H7 (cell line): ENCODE results near the gene CHMP3. TPM values are rescaled to one million over a fixed set of nuclear protein-coding genes. Genes with fewer than 3 reads are reported as not detected.

Source experiments
- total RNA-seq: library from RNA; depleted of rRNA; stranded (reverse); fragments of >200 nt; shearing (Covaris generic); gene quantifications from 2 replicates; pipeline ENCODE4 v1.2.3, GENCODE V29; 2014; rRNA removed

The CHMP3 gene
- total RNA-seq, 1 experiment from 2014 or later: 12.6 TPM

Other genes with a start within 250 kb of the CHMP3 start
- 0.48 and 0.59 TPM in 2 replicates for gene REEP1, start 225.8 kb downstream of the CHMP3 start, total RNA-seq
- gene KDM3A, start 122.1 kb downstream of the CHMP3 start, total RNA-seq: 10.3 and 14.5 TPM in 2 replicates
- 4.6 and 5.7 TPM in 2 replicates for gene RNF103, start 60.4 kb upstream of the CHMP3 start, total RNA-seq
- gene RMND5A, start 156.8 kb upstream of the CHMP3 start, total RNA-seq: 46.8 and 66.7 TPM in 2 replicates
- not detected in 2 replicates for gene CD8A, start 227.5 kb upstream of the CHMP3 start, total RNA-seq